NCI-H460 (cell line): ENCODE measurements around the gene LINC01488. TPM values are rescaled to one million over a fixed set of nuclear protein-coding genes. Genes with fewer than 3 reads are reported as not detected.

Experiments used
- DNase-seq: peaks from one replicate; pipeline ENCODE4 v3.0.0-alpha.2; 2016; ENCODE audit warnings: low read depth; ENCODE audit errors: extremely low read depth
- total RNA-seq: library from RNA; depleted of rRNA; stranded (reverse); fragments of >200 nt; shearing (Covaris generic); gene quantifications from 2 replicates; pipeline ENCODE4 v1.2.3, GENCODE V29; 2014

LINC01488 gene
- total RNA-seq, 1 experiment from 2014 or later, result not detected

DNA sequence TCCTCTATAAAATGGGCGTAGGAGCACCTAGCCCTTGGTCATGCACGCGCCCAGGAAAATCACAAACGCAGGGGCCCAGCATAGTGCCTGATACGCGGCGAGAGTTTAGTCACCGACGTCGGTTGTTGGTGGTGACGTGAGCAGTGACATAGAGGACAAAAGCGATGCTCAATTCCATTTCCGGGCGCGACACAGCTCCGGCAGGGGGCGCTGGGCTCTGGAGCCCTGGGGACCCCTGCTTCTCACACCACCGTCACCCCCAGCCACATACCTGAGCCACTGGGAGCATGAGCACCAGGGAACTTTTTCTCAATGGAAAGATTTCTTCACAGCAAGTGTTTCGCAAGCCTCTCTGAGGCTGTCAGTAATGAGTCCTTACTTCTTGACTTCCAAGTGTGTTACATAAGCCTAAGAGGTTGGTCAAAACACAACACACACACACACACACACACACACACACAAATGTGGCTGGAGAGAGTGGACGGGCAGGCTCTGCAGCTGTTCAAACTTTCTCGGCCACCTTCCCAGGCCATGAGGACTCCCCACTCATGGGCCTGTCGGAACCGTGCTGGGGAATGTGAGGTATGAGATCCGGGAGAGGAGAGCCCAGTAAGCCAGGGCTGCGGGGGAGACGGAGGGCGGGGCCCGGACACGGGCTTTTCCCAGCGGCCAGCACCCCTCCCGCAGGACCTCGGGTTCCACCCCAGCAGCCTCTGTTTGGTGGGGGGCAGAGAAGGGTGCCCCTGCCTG, 36.9 kb upstream of the LINC01488 start:
- peak; percentile 45 for DNase-seq

DNA sequence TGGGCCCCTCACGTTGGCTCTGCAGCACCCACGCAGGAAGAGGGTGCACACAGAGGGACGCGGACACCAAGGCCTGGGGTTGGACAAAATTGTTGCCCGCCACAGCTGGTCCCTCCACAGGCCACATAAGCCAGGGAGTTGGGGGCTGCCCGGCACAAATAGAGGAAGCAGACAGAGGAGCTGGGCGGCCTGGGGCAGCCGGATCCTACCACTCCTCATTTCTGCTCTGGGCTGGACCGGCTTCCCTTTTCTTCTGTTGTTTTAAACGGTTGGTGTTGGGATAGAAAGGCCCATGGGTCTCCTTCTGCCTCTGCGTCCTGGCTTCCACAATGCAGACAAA, 36.4 kb upstream of the LINC01488 start:
- DNase-seq, result no peak

DNA sequence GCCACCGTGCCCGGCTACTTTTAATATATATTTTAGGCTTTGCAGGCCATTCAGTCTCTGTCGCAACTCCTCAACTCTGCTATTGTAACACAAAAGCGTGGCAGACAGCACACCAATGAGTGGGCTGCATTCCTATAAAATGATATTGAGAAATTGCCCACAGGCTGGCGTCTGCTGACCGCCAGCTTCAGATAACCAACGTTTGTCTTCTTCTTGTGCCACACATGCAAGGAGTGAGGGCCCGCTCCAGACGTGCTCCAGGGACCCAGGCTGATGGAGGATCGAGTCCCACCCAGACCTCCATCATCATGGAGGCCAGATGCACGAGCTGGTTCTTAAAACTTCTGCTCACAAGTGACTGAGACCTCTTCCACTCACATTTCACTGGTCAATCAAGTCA, 35.4 kb upstream of the LINC01488 start:
- no peak for DNase-seq

- DNase-seq, result no peak
These were observed 33.7 kb upstream of the LINC01488 start for GRCh38 chr11:69447786-69448185.

DNA sequence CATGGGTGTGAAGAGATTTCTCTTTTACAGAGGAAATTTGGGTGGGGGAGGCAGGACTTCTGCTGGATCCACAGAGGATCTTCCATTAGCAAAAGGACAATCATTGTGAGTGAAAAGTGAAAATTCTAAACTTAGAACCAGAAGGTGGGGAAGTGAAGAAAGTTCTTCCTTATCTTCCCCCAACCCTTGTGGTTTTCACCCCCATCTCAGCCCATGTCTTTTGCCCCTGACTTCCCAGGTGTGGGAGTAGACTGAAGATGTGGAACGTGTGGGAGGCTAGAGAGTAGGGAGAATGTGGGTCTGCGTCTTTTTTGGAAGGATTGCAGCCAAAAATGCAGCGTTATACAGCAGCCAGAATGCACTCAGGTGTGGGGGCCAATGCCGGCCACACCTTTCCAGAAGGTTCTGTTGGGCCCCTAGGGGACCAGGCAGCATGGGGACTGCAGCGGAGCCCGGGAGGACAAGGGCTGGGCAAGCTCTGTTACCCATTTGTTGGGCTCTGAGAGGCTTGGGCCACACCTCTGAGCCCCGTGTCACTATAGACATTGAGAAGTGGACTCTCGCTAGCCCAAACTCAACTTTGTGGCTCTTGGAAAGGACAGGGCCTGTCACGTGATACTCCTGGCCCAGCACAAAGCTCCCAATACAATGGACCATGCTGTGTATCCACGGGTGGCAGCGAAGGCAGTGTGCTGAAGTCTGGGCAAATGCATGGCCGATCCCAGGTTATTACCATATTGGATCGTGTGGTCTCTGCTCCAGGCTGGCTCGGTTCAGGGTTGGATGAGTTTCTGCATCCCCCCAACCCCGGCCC, 32.8 kb upstream of the LINC01488 start:
- DNase-seq, result no peak

DNA sequence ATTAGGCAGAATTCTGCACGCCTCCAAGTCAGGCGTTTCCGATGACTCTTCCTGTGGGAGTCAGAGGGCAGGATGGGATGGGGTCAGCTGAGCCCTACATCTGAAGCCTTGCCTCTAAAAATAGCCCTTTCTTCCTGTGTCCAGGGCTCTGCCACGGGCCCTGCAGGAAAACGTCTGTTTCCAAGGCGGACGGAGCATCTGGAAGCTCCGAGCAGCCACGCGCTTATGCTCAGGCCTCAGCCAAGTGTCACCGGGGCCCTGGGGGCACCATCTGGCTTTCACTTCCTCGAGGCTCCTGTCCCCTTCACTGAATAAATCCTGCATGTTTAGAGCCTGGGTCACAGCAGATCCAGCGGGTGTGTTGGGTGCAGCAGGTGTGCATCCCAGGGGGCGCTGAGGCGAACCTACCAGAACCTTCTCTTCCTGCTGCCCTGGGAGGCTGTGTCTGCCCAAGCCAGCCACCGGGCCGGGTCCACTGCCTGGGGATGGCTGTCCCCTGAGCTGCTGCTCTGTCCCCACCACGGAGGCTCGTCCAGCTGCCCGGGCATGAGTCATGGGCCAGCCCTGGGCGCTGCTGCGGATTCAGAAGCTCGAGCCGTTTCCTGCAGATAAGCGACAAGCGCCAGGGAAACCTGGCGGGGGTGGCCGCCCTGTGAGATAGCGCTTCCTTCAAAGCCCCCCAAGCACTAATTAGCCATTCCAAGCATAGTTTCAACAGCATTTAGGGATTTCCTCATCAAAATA, 32.0 kb upstream of the LINC01488 start:
- no peak for DNase-seq

DNA sequence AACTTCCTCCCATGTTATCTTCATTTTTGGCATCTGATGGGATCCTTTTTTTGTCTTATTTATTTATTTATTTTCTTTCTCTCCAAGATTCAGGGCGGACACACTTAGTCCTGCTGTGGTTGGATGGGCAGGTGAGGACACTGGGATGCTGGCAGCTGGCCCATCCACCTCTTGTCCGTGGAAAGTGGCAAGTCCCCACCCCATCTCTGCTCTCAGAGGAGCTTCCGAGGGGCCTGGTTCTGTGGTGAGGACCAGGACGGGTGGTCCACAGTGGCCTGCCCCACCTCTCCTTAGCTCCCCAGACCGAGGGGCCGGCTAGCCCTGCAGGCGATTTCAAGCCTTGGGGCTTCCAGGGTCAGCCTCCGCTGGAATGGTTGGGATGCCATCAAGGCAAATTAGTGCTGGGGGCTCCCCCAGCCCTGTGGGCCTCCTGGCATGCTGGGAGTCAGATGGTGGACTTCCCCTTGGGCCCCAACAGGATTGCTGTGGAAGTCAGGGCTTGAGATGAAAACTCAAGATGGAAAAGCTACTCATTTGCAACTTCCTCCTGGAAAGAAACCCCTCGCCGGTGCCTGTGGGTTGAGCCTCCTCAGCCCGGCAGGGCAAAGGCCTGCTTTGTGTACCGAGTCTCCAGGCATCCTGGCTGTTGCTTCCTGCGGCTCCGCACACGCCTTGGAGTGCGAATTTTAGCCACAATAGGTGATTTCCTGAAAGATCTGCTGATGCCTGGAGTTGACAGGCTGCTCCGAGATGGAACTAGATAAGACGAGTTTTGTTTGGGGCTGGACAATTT, 31.2 kb upstream of the LINC01488 start:
- DNase-seq, result no peak

- no peak for DNase-seq
These were observed 30.6 kb upstream of the LINC01488 start for GRCh38 chr11:69450857-69451220.

- no peak for DNase-seq
These were observed 30.2 kb upstream of the LINC01488 start for GRCh38 chr11:69451289-69451688.

DNA sequence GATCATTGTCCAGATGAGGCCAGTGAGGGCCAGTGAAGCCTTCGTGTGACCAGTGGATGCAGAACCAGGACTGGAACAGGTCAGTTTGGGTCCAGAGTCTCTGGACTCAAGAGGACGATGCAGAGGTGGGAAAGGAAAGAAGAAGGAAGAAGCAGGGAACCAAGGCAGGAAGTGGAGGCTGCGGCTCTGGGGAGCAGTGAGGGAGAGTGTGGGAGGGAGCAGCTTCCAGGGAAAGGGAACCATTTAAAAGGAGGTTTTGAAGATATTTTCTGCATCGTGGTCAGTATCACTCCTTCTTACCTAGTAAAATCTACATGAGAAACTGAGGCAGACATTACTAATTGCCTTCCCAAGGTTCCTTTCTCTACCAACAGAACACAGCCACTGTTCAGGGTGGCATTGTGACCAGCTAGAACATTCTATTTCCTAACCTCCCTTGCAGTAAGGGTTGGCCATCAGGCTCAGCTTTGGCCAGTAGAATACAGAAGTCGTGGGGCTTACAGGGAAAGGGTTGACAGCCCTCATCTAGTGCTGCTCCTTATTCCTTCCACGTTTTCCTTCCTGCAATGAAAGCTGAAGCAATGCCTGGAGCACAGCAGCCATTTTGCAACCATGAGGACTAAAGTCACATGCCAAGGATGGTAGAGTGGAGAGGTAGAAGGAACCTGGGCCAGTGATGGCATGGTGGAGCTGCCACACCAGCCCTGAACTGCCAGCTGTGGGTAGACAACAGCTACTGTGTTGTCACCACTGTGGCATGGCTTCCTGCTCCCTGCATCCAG, 29.1 kb upstream of the LINC01488 start:
- no peak for DNase-seq

GRCh38 chr11:69453151-69453550, 28.3 kb upstream of the LINC01488 start:
- DNase-seq, result no peak

DNA sequence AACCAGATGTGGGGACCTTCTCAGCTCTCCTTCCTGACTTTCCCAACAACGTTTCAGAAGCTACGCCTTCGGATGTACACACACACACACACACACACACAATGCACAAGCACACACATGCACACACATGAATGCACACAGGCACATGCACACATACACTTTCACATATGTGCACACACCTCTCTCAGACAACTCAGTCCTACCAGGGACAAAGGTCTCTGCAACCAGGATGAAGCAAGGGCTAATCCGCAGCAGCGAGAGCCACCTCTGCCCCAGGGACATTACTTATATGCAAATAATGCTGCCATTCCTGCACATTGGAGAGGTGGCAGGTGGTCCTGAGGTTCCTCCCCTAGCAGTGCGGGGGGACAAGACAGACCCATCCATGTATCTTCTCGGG, 27.4 kb upstream of the LINC01488 start:
- no peak for DNase-seq

DNA sequence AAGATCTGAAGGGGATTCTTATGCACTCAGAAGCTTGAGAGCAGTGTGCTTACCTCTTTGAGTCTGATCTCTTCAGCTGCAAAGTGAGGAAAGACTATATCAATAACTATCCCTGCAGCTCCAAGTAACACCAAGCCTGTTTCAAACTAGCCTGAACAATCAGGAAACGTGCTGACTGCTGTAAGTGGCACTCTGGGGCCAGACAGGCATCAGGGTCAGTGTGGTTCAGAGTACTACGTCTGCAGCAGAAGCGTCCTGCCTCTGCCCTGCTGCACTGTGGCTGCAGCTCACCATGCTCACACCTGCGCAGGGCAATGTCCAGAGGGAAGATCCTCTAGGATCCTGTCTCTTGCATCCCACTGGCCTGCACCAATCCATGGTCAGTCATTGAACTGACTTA, 25.5 kb upstream of the LINC01488 start:
- no peak for DNase-seq

GRCh38 chr11:69456712-69457111, 24.8 kb upstream of the LINC01488 start:
- DNase-seq, result no peak

- DNase-seq, result no peak
These were observed 21.5 kb upstream of the LINC01488 start for GRCh38 chr11:69459848-69460539.

DNA sequence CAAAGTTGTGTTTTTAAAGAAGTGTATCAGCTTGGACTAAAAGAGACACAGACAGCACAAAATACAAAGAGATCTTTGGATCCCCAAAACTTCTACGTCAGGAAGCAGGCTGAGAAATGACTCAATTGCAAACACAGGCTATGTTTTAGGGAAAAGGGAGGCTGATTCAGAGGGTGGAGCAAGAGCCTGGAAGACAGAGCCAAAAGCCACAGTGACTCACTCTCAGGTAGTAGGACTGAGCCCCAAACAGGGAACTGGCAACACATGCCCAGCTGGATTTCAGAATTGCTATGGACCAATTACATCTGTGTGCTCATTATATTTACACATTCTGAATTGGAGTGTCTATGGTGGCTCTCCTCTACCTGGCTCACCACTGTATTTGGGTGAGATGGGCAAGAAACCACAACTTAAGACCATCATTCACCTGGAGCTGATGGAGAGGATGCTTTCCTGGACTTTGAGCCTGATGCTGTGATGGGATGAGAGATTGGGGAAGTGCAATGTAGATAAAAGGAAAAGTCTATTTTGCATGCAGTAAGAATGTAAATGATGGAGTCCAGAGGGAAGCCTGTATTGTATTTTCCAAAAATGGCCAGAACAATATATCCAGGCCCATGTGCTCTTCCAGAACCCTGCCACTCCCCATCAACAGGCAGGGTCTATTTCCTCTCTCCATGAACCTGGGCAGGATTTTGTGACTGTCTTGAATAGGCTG, 20.8 kb upstream of the LINC01488 start:
- DNase-seq, result no peak

DNA sequence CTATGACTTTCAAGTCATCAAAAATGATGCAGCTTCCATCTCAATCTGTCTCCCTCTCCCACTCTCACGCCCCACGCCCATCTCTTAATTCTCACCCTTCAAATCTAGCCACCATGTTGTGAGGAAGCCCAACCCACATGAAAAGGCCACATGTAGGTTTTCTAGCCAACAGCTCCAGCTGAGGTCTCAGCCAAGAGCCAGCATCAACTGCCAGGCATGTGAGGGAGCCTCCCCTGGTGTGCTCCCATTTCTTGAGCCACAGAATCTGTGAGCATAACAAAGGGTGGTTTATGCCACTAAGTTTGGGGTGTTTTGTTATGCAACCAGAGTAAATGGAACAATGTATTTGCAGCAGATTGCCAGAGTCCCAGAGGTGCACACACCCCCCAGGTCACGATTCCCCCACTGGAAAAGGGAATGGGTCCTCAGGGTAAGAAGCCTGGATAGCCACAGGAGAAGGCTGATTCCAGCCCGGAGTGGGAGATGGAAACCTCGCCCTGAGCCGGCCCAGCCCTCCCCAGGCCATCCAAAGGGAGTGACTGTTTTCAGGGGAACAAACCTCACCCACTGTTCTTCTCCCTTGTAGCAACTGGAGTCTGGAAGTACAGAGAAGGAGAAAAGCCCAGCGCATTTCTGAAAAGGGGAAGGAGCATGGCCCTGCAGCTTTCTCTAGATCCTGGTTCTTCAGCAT, 20.0 kb upstream of the LINC01488 start:
- no peak for DNase-seq
